Right atrium auricular region (tissue), 2 donors: ENCODE measurements around the gene GMDS. TPM values are rescaled to one million over a fixed set of nuclear protein-coding genes. Genes with fewer than 3 reads are reported as not detected.

Experiments
- DNase-seq: peaks from one replicate; pipeline ENCODE4 v3.0.0-alpha.2; 2019; ENCODE audit warnings: low spot score
- H3K27ac ChIP-seq, 2 donors: fragments of 200-600 bp; sonication (generic); 1 replicate in 1 of 2; 2 replicates in 1 of 2; pipeline ENCODE4 v1.5.1; 2016 to 2019
- H3K27me3 ChIP-seq, 2 donors: fragments of 200-600 bp; sonication (generic); one replicate each; pipeline versions ENCODE4 v1.5.1 to v1.6.0; 2017 to 2019
- H3K36me3 ChIP-seq: fragments of 200-600 bp; sonication (generic); one replicate; pipeline ENCODE4 v1.5.1; 2016
- H3K4me1 ChIP-seq, 2 donors: fragments of 200-600 bp; sonication (generic); one replicate each; pipeline versions ENCODE4 v1.5.1 to v1.6.0; 2017 to 2019
- H3K4me3 ChIP-seq, 2 donors: fragments of 200-600 bp; sonication (generic); 1 replicate in 1 of 2; 2 replicates in 1 of 2; pipeline ENCODE4 v1.5.1; 2017 to 2019; ENCODE audit warnings: mild to moderate bottlenecking in 1 of 2, moderate library complexity in 1 of 2
- H3K9me3 ChIP-seq, 2 donors: fragments of 200-600 bp; sonication (generic); one replicate each; pipeline ENCODE4 v1.5.1; 2019
- total RNA-seq, 2 donors: library from RNA; depleted of rRNA; stranded (reverse); fragments of >200 nt; gene quantifications; one replicate each; pipeline ENCODE4 v1.1.0, GENCODE V29; 2016
- TF ChIP-seq, protein P1 (sequence below), 2 donors: fragments of 200-600 bp; sonication (generic); IDR thresholded peaks; one replicate each; pipeline ENCODE4 v1.5.1; 2019; ENCODE audit warnings: antibody characterized with exemption in 2 of 2

Gene GMDS
- total RNA-seq, 2 donors from 2014 or later: 11.1 to 11.8 TPM

DNA sequence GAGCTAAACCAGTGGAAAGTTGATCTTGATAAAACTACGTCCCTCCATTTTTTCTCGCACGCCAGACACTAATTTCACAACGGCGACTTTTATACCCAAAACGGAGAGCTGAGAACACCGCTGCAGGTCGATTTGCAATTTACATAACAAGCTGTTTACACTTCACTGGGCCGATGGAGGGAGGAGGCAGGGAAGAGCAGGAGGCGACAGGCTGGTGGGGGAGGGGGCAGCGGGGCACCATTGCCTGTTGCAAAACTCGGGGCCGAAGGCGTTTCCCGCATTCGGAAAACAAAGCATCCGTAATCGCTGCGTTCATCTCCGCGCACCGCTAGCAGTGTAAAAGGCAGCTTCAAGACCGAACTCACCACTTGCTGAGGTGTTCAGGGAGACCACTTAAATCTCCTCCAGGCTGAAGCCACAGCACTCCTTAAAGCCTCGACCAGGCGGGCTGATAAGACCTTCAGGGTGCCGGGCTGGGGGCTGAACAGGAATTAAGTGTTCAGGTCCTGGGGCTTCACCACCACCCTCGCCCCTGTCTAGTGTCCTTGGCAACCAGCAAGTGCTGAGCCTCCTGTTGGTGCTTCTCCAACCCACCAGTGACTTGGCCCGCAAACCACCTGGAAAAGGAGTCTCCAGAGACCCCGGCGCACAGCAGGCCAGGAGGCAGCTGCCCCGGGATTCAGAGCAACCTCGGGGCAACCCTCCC lies 637.7 kb downstream of the GMDS start:
- TF ChIP-seq, protein P1, sequence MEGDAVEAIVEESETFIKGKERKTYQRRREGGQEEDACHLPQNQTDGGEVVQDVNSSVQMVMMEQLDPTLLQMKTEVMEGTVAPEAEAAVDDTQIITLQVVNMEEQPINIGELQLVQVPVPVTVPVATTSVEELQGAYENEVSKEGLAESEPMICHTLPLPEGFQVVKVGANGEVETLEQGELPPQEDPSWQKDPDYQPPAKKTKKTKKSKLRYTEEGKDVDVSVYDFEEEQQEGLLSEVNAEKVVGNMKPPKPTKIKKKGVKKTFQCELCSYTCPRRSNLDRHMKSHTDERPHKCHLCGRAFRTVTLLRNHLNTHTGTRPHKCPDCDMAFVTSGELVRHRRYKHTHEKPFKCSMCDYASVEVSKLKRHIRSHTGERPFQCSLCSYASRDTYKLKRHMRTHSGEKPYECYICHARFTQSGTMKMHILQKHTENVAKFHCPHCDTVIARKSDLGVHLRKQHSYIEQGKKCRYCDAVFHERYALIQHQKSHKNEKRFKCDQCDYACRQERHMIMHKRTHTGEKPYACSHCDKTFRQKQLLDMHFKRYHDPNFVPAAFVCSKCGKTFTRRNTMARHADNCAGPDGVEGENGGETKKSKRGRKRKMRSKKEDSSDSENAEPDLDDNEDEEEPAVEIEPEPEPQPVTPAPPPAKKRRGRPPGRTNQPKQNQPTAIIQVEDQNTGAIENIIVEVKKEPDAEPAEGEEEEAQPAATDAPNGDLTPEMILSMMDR (IDR thresholded peaks at IDR 0.05): no peak
- Histone ChIP-seq H3K4me3 (no peak overlapping the region), H3K27me3 (peaks cover 14 to 18% of the 10 kb centered on the region in 2 donors)

DNA sequence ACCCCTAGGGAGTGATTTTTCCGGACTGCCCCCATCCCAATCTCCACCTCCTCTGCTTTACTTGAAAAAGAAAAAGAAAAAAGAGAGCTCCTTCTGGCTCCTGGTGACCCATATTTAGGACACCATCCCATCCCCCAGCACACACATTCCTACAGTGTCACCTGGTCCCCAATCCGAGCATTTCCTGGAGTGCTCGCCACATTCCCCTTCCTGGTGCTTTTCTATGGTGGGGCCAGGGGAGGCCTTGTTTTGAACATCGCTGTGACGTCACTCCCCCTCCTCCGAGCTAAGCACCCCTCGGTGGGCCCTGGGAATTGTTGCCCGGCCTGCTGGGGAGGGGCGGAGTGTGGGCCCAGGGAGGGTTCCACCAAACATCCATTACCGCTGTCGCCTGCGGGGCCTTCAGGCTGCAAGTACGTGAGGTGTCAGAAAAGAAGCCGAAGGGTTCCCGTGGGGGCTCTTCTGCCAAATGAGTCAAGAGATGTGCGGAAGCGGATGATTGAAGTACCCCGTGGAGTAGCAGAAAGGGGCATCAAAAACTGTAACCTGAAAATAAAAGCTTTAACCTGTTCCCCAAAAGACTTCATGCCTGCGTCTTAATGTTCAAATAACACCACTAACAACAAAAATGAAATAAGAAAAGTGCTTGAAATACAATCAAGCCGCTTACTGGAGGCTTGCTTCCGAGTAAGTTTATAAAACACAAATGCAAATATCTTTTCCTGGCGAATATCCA lies 638.5 kb downstream of the GMDS start:
- Histone ChIP-seq H3K36me3 (no peaks in the 10 kb centered on the region), H3K27ac (no peak overlapping the region), H3K4me3 (no peak overlapping the region), H3K9me3 (no peaks in the 10 kb centered on the region), H3K4me1 (peaks cover 0 to 24% of the 10 kb centered on the region in 2 donors), H3K27me3 (peaks cover 11 to 14% of the 10 kb centered on the region in 2 donors)
- TF ChIP-seq, protein P1 (IDR thresholded peaks at IDR 0.05): no peak
- no peak for DNase-seq

More for the DNA sequence above, 637.7 kb downstream of the GMDS start:
- Histone ChIP-seq H3K36me3 (no peaks in the 10 kb centered on the region), H3K9me3 (no peaks in the 10 kb centered on the region), H3K4me1 (peaks cover 0 to 24% of the 10 kb centered on the region in 2 donors), H3K27ac (no peak overlapping the region)
- no peak for DNase-seq

DNA sequence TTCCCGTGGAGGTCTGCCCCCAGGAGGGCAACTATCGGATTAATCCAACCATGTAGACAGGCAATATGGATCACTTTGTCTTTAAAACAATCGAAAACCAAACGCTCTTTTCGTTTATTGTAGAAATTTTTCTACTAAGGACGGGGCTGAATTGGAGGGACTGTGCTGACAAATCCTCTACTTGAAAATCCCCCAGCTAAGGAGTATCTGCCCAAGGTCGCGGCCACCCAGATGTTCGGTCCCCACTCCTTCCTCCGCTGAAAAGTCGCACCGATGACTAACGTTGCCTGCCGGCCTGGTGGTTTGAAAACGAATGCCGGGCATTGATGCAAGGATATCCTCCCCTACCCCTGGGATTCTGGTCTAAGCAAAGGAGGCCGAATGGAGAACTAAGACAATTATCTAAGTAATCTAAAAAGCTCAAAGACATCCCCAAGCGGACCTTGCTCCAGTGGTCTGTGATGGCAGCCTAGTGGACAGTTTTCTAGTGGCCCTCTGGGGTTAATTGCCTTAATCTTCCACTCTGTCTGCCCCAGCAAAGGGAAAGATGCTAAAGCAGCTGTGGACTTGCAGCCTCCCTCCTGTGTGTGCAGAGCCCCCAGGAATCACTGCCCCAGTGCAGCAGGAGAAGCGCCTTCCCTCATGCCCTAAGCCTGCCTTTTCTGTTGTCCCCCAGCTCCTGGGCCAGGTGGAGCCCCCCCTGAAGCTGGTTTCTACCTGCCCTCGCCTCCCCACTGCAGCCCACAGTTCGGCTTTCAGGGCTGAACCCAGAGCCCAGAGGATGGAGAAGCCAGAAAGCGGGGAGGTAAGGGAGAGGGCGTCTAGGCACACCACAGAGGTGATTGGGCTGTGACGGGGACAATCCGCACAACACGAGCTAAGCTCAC lies 639.3 kb downstream of the GMDS start:
- H3K27ac ChIP-seq: no peak overlapping the region
- H3K9me3 ChIP-seq: no peaks in the 10 kb centered on the region
- no peaks in the 10 kb centered on the region for H3K36me3 ChIP-seq
- DNase-seq: no peak
- TF ChIP-seq, protein P1 (IDR thresholded peaks at IDR 0.05): no peak
- peaks cover 0 to 24% of the 10 kb centered on the region in 2 donors for H3K4me1 ChIP-seq
- no peak overlapping the region for H3K4me3 ChIP-seq
- peaks cover 10 to 14% of the 10 kb centered on the region in 2 donors for H3K27me3 ChIP-seq

DNA sequence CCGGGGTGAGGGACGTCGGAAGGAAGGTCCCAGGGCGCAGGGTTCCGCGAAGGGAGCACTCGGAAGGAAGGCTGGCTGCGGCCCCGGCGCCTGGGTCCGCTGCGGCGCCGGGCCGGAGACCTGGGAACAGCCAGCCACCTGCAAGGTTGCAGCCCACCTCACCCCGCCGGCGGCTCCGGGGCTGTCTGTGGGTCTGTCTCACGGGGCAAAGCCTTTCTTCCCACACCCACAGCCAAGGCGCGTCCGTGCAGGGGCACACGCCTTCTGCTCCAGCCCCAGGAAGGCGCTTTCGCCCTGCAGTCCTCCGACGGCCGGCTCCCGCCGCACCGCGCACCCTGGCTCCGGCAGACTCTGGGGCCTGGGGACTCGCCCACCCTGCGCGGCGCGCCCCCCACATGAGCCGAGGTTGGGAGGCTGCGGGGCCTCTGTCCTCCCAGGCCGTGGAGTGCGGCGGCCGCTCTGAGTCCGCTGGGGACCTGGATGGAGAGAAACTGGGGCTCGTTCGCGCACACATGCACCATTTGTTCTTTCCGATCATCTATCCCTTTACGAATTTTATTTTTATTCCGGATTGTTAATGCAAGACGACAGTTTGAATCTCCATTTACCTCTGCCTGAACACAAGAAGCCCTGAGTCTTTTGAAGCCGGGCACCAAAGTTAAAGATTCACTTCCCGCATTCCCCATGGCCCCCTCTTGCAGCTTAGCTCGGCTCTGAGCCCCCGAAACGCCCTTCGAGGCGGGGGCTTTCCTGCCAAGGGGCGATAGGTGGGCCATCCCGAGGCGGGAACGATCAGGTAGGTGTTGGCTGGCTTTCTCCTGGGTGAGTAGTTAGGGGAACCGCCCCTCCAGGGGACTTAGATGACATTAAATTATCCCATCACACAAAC lies 640.2 kb downstream of the GMDS start:
- DNase-seq: no peak
- TF ChIP-seq, protein P1 (IDR thresholded peaks at IDR 0.05): no peak
- peak overlapping the region; percentile 32 to 57 for H3K4me3 ChIP-seq
- H3K4me1 ChIP-seq: peaks cover 0 to 24% of the 10 kb centered on the region in 2 donors
- no peak overlapping the region for H3K27ac ChIP-seq
- H3K9me3 ChIP-seq: no peaks in the 10 kb centered on the region
- no peaks in the 10 kb centered on the region for H3K36me3 ChIP-seq
- H3K27me3 ChIP-seq: peaks cover 10 to 14% of the 10 kb centered on the region in 2 donors
